ENCODE measurements around the gene ADH1B.

- TF ChIP-seq CTCF (IDR thresholded peaks at IDR 0.05) (no peak), POLR2A (IDR thresholded peaks at IDR 0.05) (no peak)
Measured at GRCh38 chr4:99281261-99281660, 39.9 kb downstream of the ADH1B start.

Data from adrenal gland (tissue), 5 donors.